Liver (tissue), 9 donors: ENCODE results near the gene FAM89A. TPM values are rescaled to one million over a fixed set of nuclear protein-coding genes. Genes with fewer than 3 reads are reported as not detected.

Source experiments
- DNase-seq: peaks from one replicate; pipeline ENCODE4 v3.0.0-alpha.2; 2017; ENCODE audit warnings: low spot score
- H3K27ac ChIP-seq, 2 donors: one replicate each; pipeline ENCODE4 v1.7.0; 2013; ENCODE audit warnings: inconsistent platforms in 2 of 2, low read length in 2 of 2, control low read depth in 1 of 2, low read depth in 1 of 2, mild to moderate bottlenecking in 1 of 2
- H3K27me3 ChIP-seq, 4 donors: one replicate each; pipeline versions ENCODE4 v1.6.1 to v1.7.0; 2013; ENCODE audit warnings: low read length in 3 of 4, inconsistent platforms in 1 of 4, mild to moderate bottlenecking in 1 of 4, moderate library complexity in 1 of 4; ENCODE audit not compliant: control insufficient read depth in 4 of 4, insufficient read depth in 4 of 4
- H3K36me3 ChIP-seq, 4 donors: one replicate each; pipeline versions ENCODE4 v1.6.1 to v1.7.0; 2013; ENCODE audit warnings: low read length in 3 of 4, mild to moderate bottlenecking in 3 of 4, low read depth in 1 of 4, moderate library complexity in 1 of 4; ENCODE audit not compliant: control insufficient read depth in 4 of 4, insufficient read depth in 3 of 4
- H3K4me1 ChIP-seq, 4 donors: one replicate each; pipeline versions ENCODE4 v1.6.1 to v1.7.0; 2013; ENCODE audit warnings: low read length in 3 of 4, mild to moderate bottlenecking in 3 of 4, moderate library complexity in 1 of 4; ENCODE audit not compliant: control insufficient read depth in 4 of 4, insufficient read depth in 4 of 4
- H3K4me3 ChIP-seq, 3 donors: one replicate each; pipeline versions ENCODE4 v1.6.1 to v1.7.0; 2013; ENCODE audit warnings: low read length in 3 of 3, control low read depth in 1 of 3, low read depth in 1 of 3, mild to moderate bottlenecking in 1 of 3
- H3K9ac ChIP-seq, 2 donors: one replicate each; pipeline ENCODE4 v1.7.0; 2013; ENCODE audit warnings: low read length in 2 of 2, mild to moderate bottlenecking in 2 of 2, moderate library complexity in 2 of 2, control low read depth in 1 of 2, low read depth in 1 of 2
- H3K9me3 ChIP-seq, 4 donors: one replicate each; pipeline versions ENCODE4 v1.6.1 to v1.7.0; 2013; ENCODE audit warnings: low read length in 3 of 4; ENCODE audit not compliant: control insufficient read depth in 4 of 4
- CTCF ChIP-seq: fragments of 150-350 bp; IDR thresholded peaks from 2 replicates; pipeline ENCODE4 v1.5.1; 2017; ENCODE audit warnings: improper control_type of control experiment, low read depth, low read length; ENCODE audit not compliant: missing input control
- EGR1 ChIP-seq, 2 donors: IDR thresholded peaks; 2 replicates each; pipeline ENCODE4 v1.6.1; 2016 to 2018; ENCODE audit warnings: antibody characterized with exemption in 2 of 2, low read depth in 2 of 2
- FOXA1 ChIP-seq: IDR thresholded peaks from 2 replicates; pipeline ENCODE4 v1.6.1; 2016; ENCODE audit warnings: antibody characterized with exemption
- FOXA2 ChIP-seq: IDR thresholded peaks from 2 replicates; pipeline ENCODE4 v1.6.1; 2016; ENCODE audit warnings: antibody characterized with exemption
- GABPA ChIP-seq, 2 donors: IDR thresholded peaks in 1 of 2; conservative IDR thresholded peaks in 1 of 2; 2 replicates each; pipeline ENCODE4 v1.6.1; 2016; ENCODE audit warnings: antibody characterized with exemption in 2 of 2, mild to moderate bottlenecking in 1 of 2, moderate library complexity in 1 of 2
- HNF4A ChIP-seq, 2 donors: conservative IDR thresholded peaks; 2 replicates each; pipeline ENCODE4 v1.6.1; 2016; ENCODE audit warnings: antibody characterized with exemption in 2 of 2, mild to moderate bottlenecking in 2 of 2
- HNF4G ChIP-seq: IDR thresholded peaks from 2 replicates; pipeline ENCODE4 v1.6.1; 2016; ENCODE audit warnings: antibody characterized with exemption
- JUND ChIP-seq, 2 donors: IDR thresholded peaks; 2 replicates each; pipeline ENCODE4 v1.6.1; 2016; ENCODE audit warnings: antibody characterized with exemption in 2 of 2
- MAX ChIP-seq: IDR thresholded peaks from 2 replicates; pipeline ENCODE4 v1.6.1; 2016; ENCODE audit warnings: antibody characterized with exemption
- NR2F2 ChIP-seq: IDR thresholded peaks from 2 replicates; pipeline ENCODE4 v1.6.1; 2016; ENCODE audit warnings: antibody characterized with exemption
- RAD21 ChIP-seq, 2 donors: IDR thresholded peaks; 2 replicates each; pipeline ENCODE4 v1.6.1; 2016; ENCODE audit warnings: antibody characterized with exemption in 2 of 2, mild to moderate bottlenecking in 2 of 2
- REST ChIP-seq: IDR thresholded peaks from 2 replicates; pipeline ENCODE4 v1.6.1; 2016; ENCODE audit warnings: antibody characterized with exemption, mild to moderate bottlenecking
- RXRA ChIP-seq, 2 donors: IDR thresholded peaks; 2 replicates each; pipeline ENCODE4 v1.6.1; 2017 to 2018; ENCODE audit warnings: antibody characterized with exemption in 2 of 2, mild to moderate bottlenecking in 1 of 2
- SP1 ChIP-seq: IDR thresholded peaks from 2 replicates; pipeline ENCODE4 v1.6.1; 2018; ENCODE audit warnings: antibody characterized with exemption, mild to moderate bottlenecking
- TAF1 ChIP-seq: conservative IDR thresholded peaks from 2 replicates; pipeline ENCODE4 v1.6.1; 2016; ENCODE audit warnings: antibody characterized with exemption, mild to moderate bottlenecking
- YY1 ChIP-seq: IDR thresholded peaks from 2 replicates; pipeline ENCODE4 v1.6.1; 2016; ENCODE audit warnings: antibody characterized with exemption, mild to moderate bottlenecking
- ZBTB33 ChIP-seq: IDR thresholded peaks from 2 replicates; pipeline ENCODE4 v1.6.1; 2016; ENCODE audit warnings: antibody characterized with exemption
- WGBS: extraction: QIAGEN DNeasy Blood & Tissue Kit; methylation state at CpG from one replicate; pipeline ENCODE4 v1.1.7; 2013; 5-methylcytosine and 5-hydroxymethylcytosine counted together
- polyA plus RNA-seq, 2 donors: library from polyadenylated mRNA; stranded (reverse) in 1 of 2; unstranded in 1 of 2; fragments of 200-250 nt in 1 of 2; fragments of >200 nt in 1 of 2; fragmentation: Nextera tagmentation in 1 of 2; extraction: Ambion mirVana in 1 of 2; gene quantifications; one replicate each; pipeline versions ENCODE4 v1.2.1 to v1.2.3, GENCODE V29; 2013 to 2015
- total RNA-seq, 2 donors: library from RNA; depleted of rRNA; stranded (reverse); fragments of >200 nt; gene quantifications; one replicate each; pipeline ENCODE4 v1.2.3, GENCODE V29; 2014
- TF ChIP-seq, protein P1 (sequence below): IDR thresholded peaks from 2 replicates; pipeline ENCODE4 v1.6.1; 2016; ENCODE audit warnings: antibody characterized with exemption
- donor health status: healthy.
- donor health status: healthy.
- donor health status: healthy.
- donor health status: healthy.
- donor health status: healthy.

The FAM89A gene
- total and polyA plus RNA-seq, 4 donors = 5.3 to 8.8 (median 8.1) TPM

DNA sequence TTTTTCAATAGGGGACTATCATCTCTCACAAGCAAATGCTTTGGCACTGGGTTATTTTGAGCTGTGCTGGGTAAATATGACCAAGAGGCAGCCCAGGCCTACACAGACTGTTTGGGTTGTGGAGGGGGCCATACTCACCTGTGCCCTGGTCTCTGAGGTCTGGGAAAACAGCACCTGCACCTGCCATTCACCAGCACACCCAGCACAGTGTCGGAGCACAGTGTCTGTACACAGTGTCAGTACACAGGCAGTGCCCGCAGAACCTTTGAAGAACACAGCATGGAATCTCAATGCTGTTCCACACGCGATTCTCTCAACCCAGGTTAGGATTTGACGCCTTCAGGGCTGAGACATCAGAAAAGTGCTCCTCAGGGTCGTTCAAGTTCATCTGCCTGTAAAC is 35.0 kb upstream of the FAM89A start (continued):
- TF ChIP-seq YY1 = no peak

DNA sequence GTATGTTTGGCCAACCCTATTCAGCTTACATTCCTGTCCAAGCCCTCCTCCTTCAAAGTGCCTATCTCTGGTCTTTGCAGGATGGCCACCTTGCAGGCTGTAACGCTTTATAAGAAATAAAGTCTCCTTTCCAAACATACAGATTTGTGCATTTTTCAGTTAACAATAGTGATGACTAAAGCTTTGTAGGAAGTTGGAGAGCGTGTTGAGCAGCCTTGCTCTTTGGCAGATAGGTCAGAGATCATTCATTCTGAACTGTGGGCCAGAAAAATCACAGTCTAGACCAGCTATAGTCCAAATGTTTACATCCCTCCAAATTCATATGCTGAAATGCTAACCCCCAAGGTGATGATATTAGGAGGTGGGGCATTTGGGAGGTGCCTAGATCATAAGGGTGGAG is 34.0 kb upstream of the FAM89A start:
- no peak overlapping the region for H3K9ac ChIP-seq
- H3K27me3 ChIP-seq = no peaks in the 10 kb centered on the region
- no peaks in the 10 kb centered on the region for H3K4me1 ChIP-seq
- no peaks in the 10 kb centered on the region for H3K36me3 ChIP-seq
- TF ChIP-seq RAD21 (IDR thresholded peaks at IDR 0.05) (no peak), MAX (no peak), GABPA (IDR thresholded peaks at IDR 0.05 in 1 of 2, conservative IDR thresholded peaks at IDR 0.05 in 1 of 2) (no peak), RXRA (IDR thresholded peaks at IDR 0.05) (no peak), SP1 (no peak), FOXA1 (no peak), FOXA2 (no peak), NR2F2 (no peak), JUND (IDR thresholded peaks at IDR 0.05) (no peak), CTCF (no peak), EGR1 (IDR thresholded peaks at IDR 0.05; ENCODE audit: low read depth in 2 of 2) (no peak), REST (no peak), TAF1 (no peak), ZBTB33 (no peak), HNF4G (no peak), YY1 (no peak), HNF4A (conservative IDR thresholded peaks at IDR 0.05) (no peak)
- TF ChIP-seq, protein P1, sequence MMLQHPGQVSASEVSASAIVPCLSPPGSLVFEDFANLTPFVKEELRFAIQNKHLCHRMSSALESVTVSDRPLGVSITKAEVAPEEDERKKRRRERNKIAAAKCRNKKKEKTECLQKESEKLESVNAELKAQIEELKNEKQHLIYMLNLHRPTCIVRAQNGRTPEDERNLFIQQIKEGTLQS = no peak
- no peaks in the 10 kb centered on the region for H3K9me3 ChIP-seq
- 86% methylated on average over 2 of the region's 2 CpGs for WGBS
- H3K4me3 ChIP-seq = no peak overlapping the region
- no peak overlapping the region for H3K27ac ChIP-seq
- DNase-seq = no peak
